HUDEP-2 (cell line): ENCODE results near the gene CFAP20DC.
"Not testable (repeated sequence)": the region's sequence is repeated elsewhere in the genome, so short reads cannot be mapped to it uniquely, and the experiment has no call there.

Source experiments
- DNase-seq, 76 experiments: peaks; one replicate each; lab custom pipeline; 2025; ENCODE audit not compliant: unreplicated experiment in 76 of 76; lab: John Stamatoyannopoulos, UW

CFAP20DC gene

DNA sequence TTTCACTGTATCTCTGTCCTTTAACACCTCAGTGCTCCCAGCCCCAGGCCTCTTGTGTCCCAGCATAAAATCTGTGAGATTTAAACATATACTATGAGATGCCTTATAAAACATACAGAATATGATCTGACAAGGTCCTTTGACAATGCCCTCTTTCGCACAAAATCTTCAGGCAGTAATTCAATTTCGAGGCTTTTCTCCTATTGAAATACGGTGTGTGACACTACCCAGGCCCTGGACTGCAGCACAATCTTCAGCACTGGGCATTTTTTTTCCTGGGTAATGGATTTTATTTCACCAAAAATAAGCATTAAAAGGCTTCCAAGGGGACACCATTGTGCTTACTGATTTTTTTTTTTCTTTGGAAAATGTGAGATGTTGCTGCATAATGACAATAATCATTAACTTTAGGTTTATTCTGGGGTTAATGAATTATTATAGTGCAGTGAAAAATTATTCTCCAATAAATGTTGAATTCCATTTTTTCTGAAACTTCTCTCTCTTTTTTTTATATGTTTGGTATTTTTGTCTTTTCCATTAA, 342.4 kb downstream of the CFAP20DC start:
- no peak for DNase-seq

DNA sequence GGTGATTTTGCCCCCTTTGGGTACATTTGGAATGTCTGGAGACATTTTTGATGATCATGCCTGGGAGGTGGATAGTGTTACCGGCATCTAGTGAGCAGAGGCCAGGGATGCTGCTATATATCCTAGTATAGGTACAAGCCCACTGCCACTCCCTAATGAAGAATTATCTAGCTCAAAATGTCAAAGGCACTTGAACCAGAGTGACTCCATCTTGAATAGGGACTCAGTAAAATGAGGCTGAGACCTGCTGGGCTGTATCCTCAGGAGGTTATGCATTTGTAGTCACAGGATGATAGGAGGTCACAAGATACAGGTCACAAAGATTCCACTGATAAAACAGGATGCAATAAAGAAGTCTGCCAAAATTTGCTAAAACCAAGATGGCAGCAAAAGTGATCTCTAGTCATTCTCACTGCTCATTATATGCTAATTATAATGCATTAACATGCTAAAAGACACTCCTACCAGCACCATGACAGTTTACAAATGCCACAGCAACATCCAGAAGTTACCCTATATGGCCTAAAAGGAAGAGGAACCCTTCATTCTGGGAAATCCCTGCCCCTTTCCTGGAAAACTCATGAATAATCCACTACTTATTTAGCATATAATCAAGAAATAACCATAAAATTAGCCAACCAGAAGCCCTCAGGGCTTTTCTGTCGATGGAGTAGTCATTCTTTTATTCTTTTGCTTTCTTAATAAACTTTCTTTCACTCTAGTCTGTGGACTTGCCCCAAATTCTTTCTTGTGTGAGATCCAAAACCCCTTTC, 343.2 kb downstream of the CFAP20DC start:
- no peak for DNase-seq

DNA sequence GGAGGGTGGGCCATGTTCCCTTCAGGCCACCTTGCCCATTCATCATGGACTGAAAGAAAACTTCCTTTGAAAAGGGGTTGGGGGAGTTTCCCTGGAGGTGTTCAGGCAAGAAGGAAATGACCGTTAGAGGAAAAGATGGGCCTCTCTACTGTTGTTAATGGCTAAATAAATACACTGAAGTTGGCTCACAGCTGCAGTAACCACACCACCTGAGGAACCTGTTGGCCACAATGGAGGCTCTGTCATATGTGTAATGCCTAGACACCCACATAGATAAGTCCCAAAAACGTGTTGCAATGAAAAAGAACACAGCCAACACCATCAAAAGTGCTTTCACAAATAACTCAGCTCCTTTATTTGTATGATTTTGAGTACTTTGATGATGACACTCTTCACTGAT, 345.1 kb downstream of the CFAP20DC start:
- DNase-seq: no peak

DNA sequence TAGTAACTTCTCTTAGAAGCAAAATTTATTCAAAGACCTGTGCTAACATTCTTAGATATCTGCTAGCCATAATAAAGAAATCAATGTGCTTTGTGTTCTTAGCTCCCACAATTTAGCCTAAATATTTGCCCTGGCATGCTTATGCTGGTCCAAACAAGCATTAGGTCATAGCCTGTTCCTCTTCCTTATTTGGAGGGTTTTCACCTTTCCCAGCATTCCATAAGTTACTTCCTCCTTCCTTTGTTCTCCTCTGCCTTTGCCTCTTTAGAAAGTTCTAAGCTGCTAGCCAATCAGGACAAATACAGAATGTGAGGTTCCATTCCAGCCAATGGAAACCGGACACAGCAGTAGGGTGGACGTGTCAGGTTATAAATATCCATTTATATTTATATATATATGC, 345.5 kb downstream of the CFAP20DC start:
- not testable (repeated sequence) for DNase-seq

DNA sequence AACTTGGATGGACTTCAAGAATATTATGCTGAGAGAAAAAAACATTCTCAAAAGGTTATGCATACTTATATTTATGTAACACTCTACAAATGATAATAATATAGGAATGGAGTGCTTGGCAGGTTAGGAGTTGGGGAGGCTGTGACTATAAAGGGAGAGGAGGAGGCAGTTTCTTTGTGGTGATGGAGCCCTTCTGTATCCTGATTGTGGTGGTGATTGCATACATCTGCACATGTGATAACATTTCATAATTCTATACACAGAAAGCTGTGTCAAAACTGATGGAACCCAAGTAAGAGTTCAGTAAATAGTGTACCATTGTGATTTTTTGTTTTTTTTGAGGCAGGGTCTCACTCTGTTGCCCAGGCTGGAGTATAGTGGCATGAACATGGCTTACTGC, 351.6 kb downstream of the CFAP20DC start:
- DNase-seq: no peak

DNA sequence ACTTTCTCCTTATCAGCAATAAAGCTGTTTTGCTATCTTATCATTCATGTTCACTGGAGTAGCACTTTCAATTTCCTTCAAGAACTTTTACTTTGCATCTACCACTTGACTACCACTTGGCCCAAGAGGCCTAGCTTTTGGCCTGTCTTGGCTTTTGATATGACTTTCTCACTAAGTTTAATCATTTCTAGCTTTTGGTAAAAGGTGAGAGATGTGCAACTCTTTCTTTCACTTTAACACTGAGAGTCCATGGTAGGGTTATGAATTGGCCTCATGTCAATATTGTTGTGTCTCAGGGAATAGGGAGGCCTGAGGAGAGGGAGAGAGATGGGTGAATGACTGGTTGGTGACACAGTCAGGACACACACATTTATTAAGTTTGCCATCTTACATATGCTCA, 352.3 kb downstream of the CFAP20DC start:
- DNase-seq: no peak

DNA sequence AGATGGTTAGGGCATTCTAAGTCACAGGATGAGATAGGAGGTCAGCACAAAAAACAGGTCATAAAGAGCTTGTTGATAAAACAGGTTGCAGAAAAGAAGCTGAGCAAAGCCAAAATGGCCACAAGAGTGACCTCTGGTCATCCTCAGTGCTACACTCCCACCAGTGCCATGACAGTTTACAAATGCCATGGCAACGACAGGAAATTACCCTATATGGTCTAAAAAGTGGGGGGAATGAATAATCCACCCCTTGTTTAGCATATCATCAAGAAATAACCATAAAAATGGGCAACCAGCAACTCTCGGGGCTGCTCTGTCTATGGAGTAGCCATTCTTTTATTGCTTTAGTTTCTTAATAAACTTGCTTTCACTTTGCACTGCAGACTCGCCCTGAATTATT, 353.0 kb downstream of the CFAP20DC start:
- DNase-seq: not testable (repeated sequence)

DNA sequence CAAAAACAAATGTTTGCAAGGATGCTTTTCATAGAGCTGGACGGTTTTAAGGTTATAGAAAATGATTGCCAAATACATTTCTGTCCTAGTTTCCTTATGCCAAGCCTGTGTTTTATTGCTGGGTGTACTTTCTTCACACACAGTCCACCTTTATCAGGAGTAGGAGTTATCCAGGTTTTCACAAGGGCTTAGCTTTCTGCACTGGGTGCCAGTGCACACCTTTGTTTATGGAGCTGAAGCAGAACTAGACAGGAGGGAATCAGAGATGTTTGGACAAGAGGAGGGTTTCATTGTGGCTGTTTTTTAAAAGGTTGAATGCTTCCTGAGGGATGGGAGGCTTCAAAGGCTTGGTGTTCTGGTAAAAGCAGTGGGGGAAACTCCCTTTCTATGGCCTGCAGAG, 353.7 kb downstream of the CFAP20DC start:
- DNase-seq: no peak

DNA sequence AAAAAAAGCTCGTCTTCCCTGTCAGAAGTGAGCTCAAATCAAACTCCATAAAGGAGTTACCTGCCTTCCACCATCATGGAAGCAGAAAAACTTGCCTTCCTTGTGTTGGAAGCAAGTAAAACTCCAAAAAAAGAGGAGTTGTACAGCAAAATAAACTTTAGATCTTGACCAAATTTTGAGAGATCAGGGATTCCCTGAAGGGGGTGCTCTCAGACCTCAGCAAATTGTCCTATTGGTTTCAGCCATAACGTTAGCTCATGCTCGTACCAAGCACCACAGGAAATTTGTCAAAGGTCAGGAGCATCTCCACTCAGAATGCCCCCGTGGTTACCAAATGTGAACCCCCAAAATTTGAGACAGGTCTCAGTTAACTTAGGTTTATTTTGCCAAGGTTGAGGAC, 354.5 kb downstream of the CFAP20DC start:
- DNase-seq: peak in 1 of 76 experiments; percentile 4

DNA sequence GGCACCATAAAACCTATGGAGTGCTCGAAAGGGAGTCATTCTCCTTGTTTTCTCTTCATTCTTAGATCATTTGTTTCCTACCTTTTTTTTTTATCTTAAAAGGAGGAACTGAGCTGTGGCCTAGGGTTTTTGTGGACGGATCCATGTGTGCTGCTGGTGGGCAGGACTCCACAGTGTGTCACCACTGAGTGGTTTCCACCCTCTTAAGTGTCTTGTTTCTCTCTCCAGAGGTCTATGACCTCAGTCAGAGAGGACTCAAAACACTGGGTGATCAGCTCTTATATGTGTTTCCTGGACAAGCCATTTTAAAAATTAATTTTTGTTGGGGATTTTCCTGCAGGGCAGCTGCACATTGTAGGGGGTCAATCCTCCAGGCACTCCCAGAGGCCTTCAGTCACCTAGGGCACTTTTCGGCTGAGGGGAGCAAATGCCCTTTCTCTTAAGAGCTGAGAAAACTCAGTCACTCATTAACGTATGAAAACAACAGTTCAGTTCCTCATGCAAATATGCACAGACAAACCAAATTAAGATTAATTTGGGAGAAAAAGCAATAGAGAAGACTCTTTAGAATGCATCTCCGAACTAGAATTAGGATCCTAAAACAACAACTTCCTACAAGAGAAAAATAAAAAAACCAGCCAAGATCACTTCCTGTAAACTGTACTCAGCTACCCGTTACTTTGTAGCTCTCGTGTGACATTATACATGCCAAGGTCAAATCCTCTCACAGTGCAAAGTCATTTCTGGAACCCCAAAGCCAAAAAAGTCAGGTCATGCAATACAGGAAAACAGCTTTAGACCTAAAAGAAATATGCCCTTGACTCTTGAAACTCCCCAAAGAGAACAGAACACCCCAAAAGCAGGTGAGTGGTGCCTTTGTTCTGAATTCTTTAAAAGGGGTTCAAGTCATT, 355.6 kb downstream of the CFAP20DC start:
- DNase-seq: no peak

DNA sequence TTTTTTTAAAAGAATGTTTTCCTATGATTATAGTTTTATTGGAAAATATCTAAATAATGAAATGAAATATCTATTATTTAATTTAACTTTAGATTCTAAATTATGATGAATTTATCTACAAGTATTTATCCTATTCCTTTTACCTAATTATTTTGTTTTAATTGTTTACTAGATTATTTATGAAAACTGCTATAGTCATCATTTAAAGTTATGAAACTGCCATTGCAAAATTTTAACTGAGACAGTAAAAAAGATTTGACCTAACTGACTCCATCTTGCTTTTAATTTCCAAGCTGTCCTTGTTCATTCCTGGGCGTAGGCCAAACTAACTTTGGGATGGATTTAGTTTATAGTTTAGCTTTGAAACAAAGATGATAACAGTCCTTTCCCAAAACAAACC, 357.3 kb downstream of the CFAP20DC start:
- no peak for DNase-seq
